GM15510 (cell line): ENCODE data around the gene BANK1.

Experiments
- POLR2A ChIP-seq: IDR thresholded peaks from 3 replicates; pipeline ENCODE4 v1.6.1; 2011; ENCODE audit warnings: borderline replicate concordance; ENCODE audit not compliant: insufficient read length; ENCODE audit errors: extremely low read depth

The BANK1 gene

GRCh38 chr4:101960431-101960830 is 169.9 kb downstream of the BANK1 start:
- TF ChIP-seq POLR2A: no peak

DNA sequence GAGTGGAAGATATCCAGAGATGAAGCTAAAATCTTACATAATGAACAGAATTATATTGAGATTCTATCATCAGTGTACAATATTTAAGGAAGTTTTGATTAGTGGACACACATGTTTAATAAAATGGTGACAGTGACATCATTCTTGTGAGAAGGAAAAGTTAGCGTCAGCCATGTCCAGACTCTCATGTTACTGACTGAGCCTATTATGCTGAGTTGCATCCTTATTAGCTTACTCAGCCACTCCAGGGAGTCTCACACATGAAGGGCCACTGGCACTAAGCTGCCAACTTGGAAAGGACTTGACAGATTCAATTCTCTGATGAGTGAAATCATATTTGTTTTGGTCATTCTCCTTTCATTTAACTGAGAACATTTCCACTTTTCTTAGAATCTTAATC is 170.6 kb downstream of the BANK1 start:
- no peak for TF ChIP-seq POLR2A

DNA sequence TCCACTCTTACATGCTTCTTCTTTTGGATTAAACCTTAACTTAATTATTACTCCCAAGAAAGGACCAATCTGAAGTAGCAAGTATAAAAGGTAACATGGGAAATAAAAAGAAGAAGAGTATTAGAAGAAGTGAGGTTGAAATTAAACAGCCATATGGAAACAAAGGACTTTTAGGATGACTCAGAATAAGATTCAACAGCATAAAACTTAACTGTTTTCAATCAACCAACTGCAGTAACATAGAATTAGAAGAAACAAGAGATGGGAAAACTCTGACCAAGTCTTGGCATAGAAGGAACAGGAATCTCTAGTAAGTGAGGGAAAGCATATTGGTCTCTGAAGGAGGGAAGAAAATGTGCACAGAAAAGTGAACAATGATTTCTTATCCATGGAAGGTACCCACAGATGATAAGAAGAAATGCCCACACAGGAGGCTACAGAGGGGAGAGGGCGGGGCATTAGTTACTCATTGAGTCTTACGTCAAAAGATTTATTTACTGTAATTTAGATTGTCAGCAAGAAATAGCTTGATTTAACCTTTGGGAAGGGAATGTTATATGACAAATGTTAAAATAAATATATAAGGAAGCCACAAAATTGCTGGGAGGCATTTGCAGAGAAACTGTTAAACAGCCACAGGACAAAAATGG is 177.3 kb downstream of the BANK1 start:
- no peak for TF ChIP-seq POLR2A

GRCh38 chr4:101968364-101968763 is 177.8 kb downstream of the BANK1 start:
- no peak for TF ChIP-seq POLR2A

DNA sequence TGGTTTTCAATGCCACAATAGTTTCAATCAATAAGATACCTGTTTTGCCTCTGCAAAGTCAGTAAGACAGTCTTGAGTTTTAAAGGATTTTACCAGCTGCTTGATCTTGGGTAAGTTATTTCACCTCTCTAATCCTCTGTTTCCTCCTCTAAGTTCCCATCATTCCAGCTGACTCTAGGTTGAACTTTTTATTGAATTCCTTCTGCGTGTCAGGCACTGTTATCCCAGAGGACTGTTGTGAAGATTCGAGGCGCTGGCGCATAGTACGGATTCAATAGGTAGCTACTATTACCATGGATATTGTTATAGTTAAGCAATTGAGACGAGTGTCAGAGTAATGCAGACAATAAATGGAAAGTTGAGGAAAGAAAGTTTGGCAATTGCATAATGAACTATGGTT is 179.4 kb downstream of the BANK1 start:
- no peak for TF ChIP-seq POLR2A

DNA sequence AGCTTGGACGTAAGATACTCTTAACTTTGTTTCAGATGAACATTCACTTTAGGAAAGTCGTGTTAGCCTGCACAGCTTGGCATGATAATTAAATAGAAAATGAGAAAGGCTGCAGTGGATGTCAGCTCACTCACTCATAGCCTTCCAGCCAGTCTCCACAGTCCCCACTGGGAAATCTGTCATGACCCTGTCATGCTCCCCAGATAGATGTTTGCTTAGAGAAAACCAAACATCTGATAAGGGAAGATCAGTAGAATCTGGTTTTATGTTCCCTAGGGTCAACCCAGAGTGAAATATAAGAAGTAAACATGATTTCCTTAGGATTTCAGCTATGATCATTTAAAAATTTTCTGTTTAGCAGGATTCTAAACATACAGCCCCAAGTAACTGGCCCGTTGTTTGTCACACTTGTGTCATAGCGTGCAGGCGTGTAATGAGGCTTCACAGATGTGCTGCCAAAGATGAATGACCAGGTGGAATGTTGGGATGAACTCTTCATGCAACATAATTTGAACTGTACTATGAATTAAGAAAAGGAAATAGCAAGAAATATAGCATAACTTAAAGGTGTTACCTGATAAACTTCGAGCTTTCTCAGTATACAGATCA is 180.1 kb downstream of the BANK1 start:
- no peak for TF ChIP-seq POLR2A

DNA sequence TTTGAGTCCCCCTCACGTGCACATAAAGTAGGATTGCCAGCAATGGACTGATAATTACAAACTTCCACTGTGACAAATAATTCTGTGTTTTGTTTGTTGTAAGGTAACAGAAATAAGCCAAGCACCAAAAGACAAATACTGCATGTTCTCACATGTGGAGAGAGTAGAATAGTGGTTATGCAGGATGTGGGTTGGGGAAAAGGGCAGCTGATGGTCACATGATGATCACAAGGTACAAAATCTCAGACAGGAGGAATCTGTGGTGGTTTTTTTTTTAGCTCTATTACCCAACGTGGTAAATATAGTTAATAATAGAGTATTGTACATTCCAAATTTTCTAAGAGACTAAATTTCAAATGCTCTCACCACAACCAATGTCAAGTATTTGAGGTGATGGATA is 182.3 kb downstream of the BANK1 start:
- TF ChIP-seq POLR2A: no peak

DNA sequence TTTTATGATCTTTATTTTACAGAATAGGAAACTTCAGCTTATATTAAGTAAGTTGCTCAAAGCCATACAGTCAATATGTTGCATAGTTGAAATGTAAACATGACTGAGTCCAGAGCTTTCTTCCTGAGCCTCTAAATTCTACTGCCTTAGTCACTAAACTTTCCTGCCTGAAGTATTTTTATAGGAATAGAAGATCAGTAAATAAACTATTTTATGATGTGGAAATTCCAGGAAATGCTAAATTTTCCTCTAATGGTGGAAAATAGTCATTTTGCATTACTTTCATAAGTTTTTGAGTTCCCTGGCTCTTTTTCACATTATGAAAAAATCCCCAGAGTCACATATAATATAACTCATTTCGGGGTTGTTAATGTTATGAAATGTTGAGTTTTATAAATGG is 182.8 kb downstream of the BANK1 start:
- no peak for TF ChIP-seq POLR2A

DNA sequence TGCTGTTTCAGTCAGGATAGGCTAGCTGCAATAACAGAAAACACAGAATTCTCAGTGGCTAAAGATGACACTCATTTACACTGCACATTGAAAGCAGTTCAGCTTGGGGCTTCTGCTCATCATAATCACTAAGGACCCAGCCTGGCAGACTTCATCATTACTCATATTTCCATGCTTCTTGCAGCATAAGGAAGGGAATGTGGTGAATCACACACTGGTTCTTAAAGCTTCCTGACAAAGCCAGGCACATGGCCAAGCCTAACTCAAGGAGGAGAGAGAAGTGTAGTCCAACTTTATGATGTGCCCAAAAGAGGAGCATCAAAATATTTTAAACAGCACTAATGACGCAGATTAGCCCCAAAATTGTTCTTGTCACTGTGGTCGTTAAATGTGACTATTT is 186.5 kb downstream of the BANK1 start:
- TF ChIP-seq POLR2A: no peak

DNA sequence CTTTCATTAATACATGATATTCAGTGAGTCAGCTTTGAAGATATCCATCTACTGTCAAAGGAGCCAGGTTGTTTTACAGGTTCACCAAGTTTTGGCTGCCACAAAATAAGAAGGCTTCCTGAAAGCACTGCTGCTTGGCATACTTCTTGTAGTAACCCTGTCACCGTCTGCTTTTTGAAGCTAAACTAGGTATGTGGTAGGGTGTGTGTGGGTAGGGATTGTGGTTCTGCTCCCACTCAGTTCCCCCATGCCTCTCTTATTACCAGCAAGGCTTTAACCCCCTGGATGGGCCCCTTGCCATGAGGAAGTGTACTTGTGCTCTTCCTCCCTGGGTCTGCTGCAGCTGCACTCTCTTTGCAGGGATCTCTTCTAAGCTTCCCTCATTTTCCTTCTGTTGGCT is 191.2 kb downstream of the BANK1 start:
- no peak for TF ChIP-seq POLR2A

- no peak for TF ChIP-seq POLR2A
These were observed 193.3 kb downstream of the BANK1 start for GRCh38 chr4:101983835-101984234.

DNA sequence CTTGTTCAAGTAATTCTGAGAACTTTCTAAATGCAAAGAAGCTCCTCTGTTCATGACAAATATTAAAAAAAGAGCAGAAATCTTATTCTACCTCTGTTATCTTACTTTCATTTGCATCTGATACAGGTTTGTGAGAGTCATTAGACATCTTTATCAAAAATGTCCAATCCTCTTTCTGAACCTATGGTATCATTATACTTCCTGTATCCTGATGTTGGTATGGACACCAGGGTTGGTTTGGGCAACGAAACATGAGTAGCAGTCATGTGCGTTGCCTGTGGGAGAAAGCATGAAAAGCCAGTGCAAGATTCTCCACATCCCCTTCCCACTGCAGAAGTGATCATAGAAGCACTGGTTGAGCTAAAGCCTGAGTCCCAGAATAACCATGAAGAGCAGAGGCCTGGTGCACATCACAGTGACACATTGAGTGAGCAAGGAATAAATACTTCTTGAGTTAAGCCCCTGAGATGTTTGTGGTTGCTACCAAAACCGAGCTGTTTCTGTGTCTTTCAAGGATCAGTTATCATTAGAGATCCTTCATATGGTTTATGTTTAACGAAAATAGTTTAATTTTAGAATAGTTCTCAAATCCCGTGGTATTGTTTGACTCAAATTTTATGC is 197.2 kb downstream of the BANK1 start:
- TF ChIP-seq POLR2A: no peak

- no peak for TF ChIP-seq POLR2A
These were observed 199.0 kb downstream of the BANK1 start for GRCh38 chr4:101989551-101989950.

DNA sequence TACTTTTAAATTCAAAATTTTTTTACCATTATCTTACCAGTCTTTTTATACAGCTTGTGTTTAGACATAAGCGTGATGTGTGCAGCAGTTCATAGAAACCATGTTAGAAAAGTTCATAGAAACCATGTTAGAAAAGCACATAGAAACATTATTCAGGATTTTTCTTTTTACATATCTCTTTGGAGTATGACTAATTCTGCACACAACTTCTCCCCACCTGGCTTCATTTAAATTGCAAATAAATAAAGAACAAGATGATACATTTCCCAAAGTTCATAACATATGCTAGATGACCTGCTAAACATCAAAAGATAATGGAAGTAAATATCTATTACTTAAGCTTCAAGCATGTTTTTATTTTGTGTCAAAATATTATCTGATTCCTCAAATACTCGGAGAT is 201.9 kb downstream of the BANK1 start:
- no peak for TF ChIP-seq POLR2A

- no peak for TF ChIP-seq POLR2A
These were observed 202.7 kb downstream of the BANK1 start for GRCh38 chr4:101993002-101993841.

GRCh38 chr4:101993842-101994775 is 203.6 kb downstream of the BANK1 start:
- TF ChIP-seq POLR2A: no peak
